K562 (cell line): ENCODE data around the gene KCP. TPM values are rescaled to one million over a fixed set of nuclear protein-coding genes. Genes with fewer than 3 reads are reported as not detected.

ENCODE experiments used
- ATF1 ChIP-seq, 2 experiments: fragments of 450-650 bp in 1 of 2; IDR thresholded peaks; 2 replicates each; pipeline ENCODE4 v1.6.1; 2016; ENCODE audit warnings: missing compliant biosample characterization in 1 of 2, missing genetic modification characterization in 1 of 2
- GABPA ChIP-seq: fragments of 200-800 bp; sonication (Bioruptor generic); conservative IDR thresholded peaks from 2 replicates; pipeline ENCODE4 v1.6.1; 2016; ENCODE audit warnings: low read depth, missing genetic modification characterization, missing compliant biosample characterization
- GTF2A2 ChIP-seq: IDR thresholded peaks from 2 replicates; pipeline ENCODE4 v1.6.1; 2016; ENCODE audit warnings: mild to moderate bottlenecking, missing genetic modification characterization, missing compliant biosample characterization
- HDAC1 ChIP-seq, 2 experiments: fragments of 450-650 bp; IDR thresholded peaks; 2 replicates each; pipeline ENCODE4 v1.6.1; 2016 to 2017; ENCODE audit warnings: inconsistent platforms in 1 of 2, mild to moderate bottlenecking in 1 of 2, moderate library complexity in 1 of 2
- NUFIP1 ChIP-seq: fragments of 450-650 bp; IDR thresholded peaks from 2 replicates; pipeline ENCODE4 v1.6.1; 2018; ENCODE audit not compliant: partially characterized antibody
- UBTF ChIP-seq, 2 experiments: IDR thresholded peaks; 2 replicates each; pipeline ENCODE4 v1.6.1; 2012; ENCODE audit warnings: improper control_type of control experiment in 2 of 2, low read depth in 2 of 2, low read length in 2 of 2, borderline replicate concordance in 1 of 2
- polyA plus RNA-seq, 8 experiments: library from polyadenylated mRNA; depleted of rRNA in 4 of 8; stranded (reverse) in 5 of 8; unstranded in 3 of 8; fragments of >200 nt; fragmentation: Nextera tagmentation in 2 of 8; fragmentation: Illumina TruSeq in 1 of 8; extraction: Ambion mirVana in 2 of 8; extraction: Trizol in 1 of 8; gene quantifications; 2 replicates each; pipeline versions ENCODE4 v1.2.1 to v1.2.3, GENCODE V29; 2011 to 2014; ENCODE audit warnings: inconsistent platforms in 1 of 8, missing spikeins in 1 of 8
- total RNA-seq, 7 experiments: library from RNA; depleted of rRNA in 6 of 7; stranded (reverse); fragments of >200 nt in 6 of 7; fragmentation: Illumina TruSeq in 2 of 7; extraction: Trizol in 2 of 7; gene quantifications; 2 replicates each; pipeline versions ENCODE4 v1.2.1 to v1.2.3, GENCODE V29; 2011 to 2021; ENCODE audit warnings: low replicate concordance in 1 of 7
- TF ChIP-seq, protein P1 (sequence below): fragments of 250-450 bp; sonication (Bioruptor Pico); IDR thresholded peaks from 2 replicates; pipeline ENCODE4 v1.8.0; 2022; ENCODE audit warnings: moderate library complexity, mild to moderate bottlenecking, inconsistent platforms
- TF ChIP-seq, protein P2 (sequence below): fragments of 200-800 bp; sonication (Bioruptor generic); IDR thresholded peaks from 2 replicates; pipeline ENCODE4 v1.6.1; 2017; ENCODE audit warnings: missing genetic modification characterization, missing compliant biosample characterization
- TF ChIP-seq, protein P3 (sequence below): fragments of 250-450 bp; sonication (Bioruptor Pico); IDR thresholded peaks from 2 replicates; pipeline ENCODE4 v1.8.0; 2021; ENCODE audit warnings: moderate library complexity, mild to moderate bottlenecking, inconsistent platforms
- TF ChIP-seq, protein P4 (sequence below), 2 experiments: fragments of 450-650 bp in 1 of 2; sonication (generic) in 1 of 2; formaldehyde crosslinking in 1 of 2; IDR thresholded peaks; 2 replicates each; pipeline versions ENCODE4 v1.7.1 to v1.9.0; 2016 to 2022; ENCODE audit warnings: inconsistent platforms in 1 of 2, mild to moderate bottlenecking in 1 of 2, missing genetic modification reagents in 1 of 2

KCP gene
- total and polyA plus RNA-seq, 9 of the 15 experiments (the other 6 are each of a cell fraction or from before 2014, with no cell fraction given) = 0.06 to 0.17 (median 0.12) TPM; not detected in 3

- TF ChIP-seq ATF1 (CRISPR knock-in tag; IDR thresholded peaks at IDR 0.05) (no peak), ATF1 (tag; IDR thresholded peaks at IDR 0.05) (peak; percentile 96), GABPA (tag) (no peak), UBTF (IDR thresholded peaks at IDR 0.05; ENCODE audit: borderline replicate concordance in 1 of 2, low read depth in 2 of 2, low read length in 2 of 2) (peak; percentile 22 to 41; a peak in 1 of 4 replicates), HDAC1 (IDR thresholded peaks at IDR 0.05) (peak in 1 of 2 experiments; percentile 88; a peak in 2 of 4 replicates), GTF2A2 (no peak), NUFIP1 (no peak)
- TF ChIP-seq, protein P1, sequence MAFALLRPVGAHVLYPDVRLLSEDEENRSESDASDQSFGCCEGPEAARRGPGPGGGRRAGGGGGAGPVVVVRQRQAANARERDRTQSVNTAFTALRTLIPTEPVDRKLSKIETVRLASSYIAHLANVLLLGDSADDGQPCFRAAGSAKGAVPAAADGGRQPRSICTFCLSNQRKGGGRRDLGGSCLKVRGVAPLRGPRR (CRISPR knock-in tag) = no peak
- TF ChIP-seq, protein P2, sequence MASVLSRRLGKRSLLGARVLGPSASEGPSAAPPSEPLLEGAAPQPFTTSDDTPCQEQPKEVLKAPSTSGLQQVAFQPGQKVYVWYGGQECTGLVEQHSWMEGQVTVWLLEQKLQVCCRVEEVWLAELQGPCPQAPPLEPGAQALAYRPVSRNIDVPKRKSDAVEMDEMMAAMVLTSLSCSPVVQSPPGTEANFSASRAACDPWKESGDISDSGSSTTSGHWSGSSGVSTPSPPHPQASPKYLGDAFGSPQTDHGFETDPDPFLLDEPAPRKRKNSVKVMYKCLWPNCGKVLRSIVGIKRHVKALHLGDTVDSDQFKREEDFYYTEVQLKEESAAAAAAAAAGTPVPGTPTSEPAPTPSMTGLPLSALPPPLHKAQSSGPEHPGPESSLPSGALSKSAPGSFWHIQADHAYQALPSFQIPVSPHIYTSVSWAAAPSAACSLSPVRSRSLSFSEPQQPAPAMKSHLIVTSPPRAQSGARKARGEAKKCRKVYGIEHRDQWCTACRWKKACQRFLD (CRISPR knock-in tag) = no peak
- TF ChIP-seq, protein P3, sequence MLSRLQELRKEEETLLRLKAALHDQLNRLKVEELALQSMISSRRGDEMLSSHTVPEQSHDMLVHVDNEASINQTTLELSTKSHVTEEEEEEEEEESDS (CRISPR knock-in tag) = no peak
- TF ChIP-seq, protein P4, sequence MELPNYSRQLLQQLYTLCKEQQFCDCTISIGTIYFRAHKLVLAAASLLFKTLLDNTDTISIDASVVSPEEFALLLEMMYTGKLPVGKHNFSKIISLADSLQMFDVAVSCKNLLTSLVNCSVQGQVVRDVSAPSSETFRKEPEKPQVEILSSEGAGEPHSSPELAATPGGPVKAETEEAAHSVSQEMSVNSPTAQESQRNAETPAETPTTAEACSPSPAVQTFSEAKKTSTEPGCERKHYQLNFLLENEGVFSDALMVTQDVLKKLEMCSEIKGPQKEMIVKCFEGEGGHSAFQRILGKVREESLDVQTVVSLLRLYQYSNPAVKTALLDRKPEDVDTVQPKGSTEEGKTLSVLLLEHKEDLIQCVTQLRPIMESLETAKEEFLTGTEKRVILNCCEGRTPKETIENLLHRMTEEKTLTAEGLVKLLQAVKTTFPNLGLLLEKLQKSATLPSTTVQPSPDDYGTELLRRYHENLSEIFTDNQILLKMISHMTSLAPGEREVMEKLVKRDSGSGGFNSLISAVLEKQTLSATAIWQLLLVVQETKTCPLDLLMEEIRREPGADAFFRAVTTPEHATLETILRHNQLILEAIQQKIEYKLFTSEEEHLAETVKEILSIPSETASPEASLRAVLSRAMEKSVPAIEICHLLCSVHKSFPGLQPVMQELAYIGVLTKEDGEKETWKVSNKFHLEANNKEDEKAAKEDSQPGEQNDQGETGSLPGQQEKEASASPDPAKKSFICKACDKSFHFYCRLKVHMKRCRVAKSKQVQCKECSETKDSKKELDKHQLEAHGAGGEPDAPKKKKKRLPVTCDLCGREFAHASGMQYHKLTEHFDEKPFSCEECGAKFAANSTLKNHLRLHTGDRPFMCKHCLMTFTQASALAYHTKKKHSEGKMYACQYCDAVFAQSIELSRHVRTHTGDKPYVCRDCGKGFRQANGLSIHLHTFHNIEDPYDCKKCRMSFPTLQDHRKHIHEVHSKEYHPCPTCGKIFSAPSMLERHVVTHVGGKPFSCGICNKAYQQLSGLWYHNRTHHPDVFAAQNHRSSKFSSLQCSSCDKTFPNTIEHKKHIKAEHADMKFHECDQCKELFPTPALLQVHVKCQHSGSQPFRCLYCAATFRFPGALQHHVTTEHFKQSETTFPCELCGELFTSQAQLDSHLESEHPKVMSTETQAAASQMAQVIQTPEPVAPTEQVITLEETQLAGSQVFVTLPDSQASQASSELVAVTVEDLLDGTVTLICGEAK (IDR thresholded peaks at IDR 0.05) = peak; percentile 47
- TF ChIP-seq, protein P4 (CRISPR knock-in tag; IDR thresholded peaks at IDR 0.05) = no peak
Observed at GRCh38 chr7:128862571-128863432, 47.7 kb downstream of the KCP start, which contains the start of gene ATP6V1F (continued).
